Measurements from ENCODE around the gene EFCAB6. TPM values are rescaled to one million over a fixed set of nuclear protein-coding genes. Genes with fewer than 3 reads are reported as not detected.

Gene EFCAB6
- total RNA-seq, 1 donor from 2014 or later = 1.5 TPM

GRCh38 chr22:43754176-43754575 lies 57.9 kb downstream of the EFCAB6 start:
- no peak for DNase-seq (ENCODE audit: low read depth, low spot score)
- TF ChIP-seq CTCF (conservative IDR thresholded peaks at IDR 0.05) = no peak
- Mint-ChIP-seq H3K4me1 (no peaks in the 10 kb centered on the region), H3K36me3 (ENCODE audit: low read depth) (no peaks in the 10 kb centered on the region), H3K27ac (ENCODE audit: unreplicated experiment) (no peak overlapping the region), H3K4me3 (no peak overlapping the region), H3K27me3 (ENCODE audit: low read depth) (peaks cover 5% of the 10 kb centered on the region), H3K9me3 (no peaks in the 10 kb centered on the region)

- Mint-ChIP-seq H3K36me3 (ENCODE audit: low read depth) (no peaks in the 10 kb centered on the region), H3K27ac (ENCODE audit: unreplicated experiment) (no peak overlapping the region), H3K4me1 (no peaks in the 10 kb centered on the region), H3K9me3 (no peaks in the 10 kb centered on the region), H3K4me3 (no peak overlapping the region), H3K27me3 (ENCODE audit: low read depth) (peaks cover 9% of the 10 kb centered on the region)
- no peak for TF ChIP-seq CTCF (conservative IDR thresholded peaks at IDR 0.05)
- DNase-seq (ENCODE audit: low read depth, low spot score) = no peak
Observed at GRCh38 chr22:43753688-43754087, 58.4 kb downstream of the EFCAB6 start.

GRCh38 chr22:43750751-43751150 lies 61.4 kb downstream of the EFCAB6 start:
- H3K4me1 Mint-ChIP-seq = no peaks in the 10 kb centered on the region
- peaks cover 10% of the 10 kb centered on the region for H3K27me3 Mint-ChIP-seq (ENCODE audit: low read depth)
- TF ChIP-seq CTCF (conservative IDR thresholded peaks at IDR 0.05) = no peak
- no peak overlapping the region for H3K4me3 Mint-ChIP-seq
- no peaks in the 10 kb centered on the region for H3K9me3 Mint-ChIP-seq
- no peak overlapping the region for H3K27ac Mint-ChIP-seq (ENCODE audit: unreplicated experiment)
- no peaks in the 10 kb centered on the region for H3K36me3 Mint-ChIP-seq (ENCODE audit: low read depth)
- no peak for DNase-seq (ENCODE audit: low read depth, low spot score)

GRCh38 chr22:43749473-43749872 lies 62.6 kb downstream of the EFCAB6 start:
- no peak overlapping the region for H3K4me3 Mint-ChIP-seq
- H3K27ac Mint-ChIP-seq (ENCODE audit: unreplicated experiment) = no peak overlapping the region
- H3K27me3 Mint-ChIP-seq (ENCODE audit: low read depth) = peaks cover 10% of the 10 kb centered on the region
- no peak for DNase-seq (ENCODE audit: low read depth, low spot score)
- no peaks in the 10 kb centered on the region for H3K9me3 Mint-ChIP-seq
- TF ChIP-seq CTCF (conservative IDR thresholded peaks at IDR 0.05) = no peak
- no peaks in the 10 kb centered on the region for H3K36me3 Mint-ChIP-seq (ENCODE audit: low read depth)
- H3K4me1 Mint-ChIP-seq = no peaks in the 10 kb centered on the region

GRCh38 chr22:43747877-43748276 lies 64.2 kb downstream of the EFCAB6 start:
- DNase-seq (ENCODE audit: low read depth, low spot score) = no peak
- peaks cover 10% of the 10 kb centered on the region for H3K27me3 Mint-ChIP-seq (ENCODE audit: low read depth)
- no peak overlapping the region for H3K27ac Mint-ChIP-seq (ENCODE audit: unreplicated experiment)
- H3K4me3 Mint-ChIP-seq = no peak overlapping the region
- no peaks in the 10 kb centered on the region for H3K4me1 Mint-ChIP-seq
- no peaks in the 10 kb centered on the region for H3K9me3 Mint-ChIP-seq
- TF ChIP-seq CTCF (conservative IDR thresholded peaks at IDR 0.05) = no peak
- no peaks in the 10 kb centered on the region for H3K36me3 Mint-ChIP-seq (ENCODE audit: low read depth)

- TF ChIP-seq CTCF (conservative IDR thresholded peaks at IDR 0.05) = no peak
Observed at GRCh38 chr22:43747058-43747457, 65.0 kb downstream of the EFCAB6 start.

More at GRCh38 chr22:43747058-43747457, 65.0 kb downstream of the EFCAB6 start:
- Mint-ChIP-seq H3K4me1 (no peaks in the 10 kb centered on the region), H3K27ac (ENCODE audit: unreplicated experiment) (no peak overlapping the region), H3K4me3 (no peak overlapping the region), H3K36me3 (ENCODE audit: low read depth) (no peaks in the 10 kb centered on the region), H3K9me3 (no peaks in the 10 kb centered on the region), H3K27me3 (ENCODE audit: low read depth) (peaks cover 10% of the 10 kb centered on the region)
- no peak for DNase-seq (ENCODE audit: low read depth, low spot score)
